HUDEP-2 (cell line): Measurements from ENCODE around the gene EPB41L4B.
A peak's percentile ranks its signal among the peaks of the same experiment; 100 is the strongest.

Source experiments
- DNase-seq, 76 experiments: peaks; one replicate each; lab custom pipeline; 2025; ENCODE audit not compliant: unreplicated experiment in 76 of 76; lab: John Stamatoyannopoulos, UW

Gene EPB41L4B

GRCh38 chr9:109272045-109272444 is 48.8 kb downstream of the EPB41L4B start:
- DNase-seq = no peak

- no peak for DNase-seq
Observed at GRCh38 chr9:109270971-109271925, 49.6 kb downstream of the EPB41L4B start.

- DNase-seq = no peak
Observed at GRCh38 chr9:109270441-109270840, 50.4 kb downstream of the EPB41L4B start.

GRCh38 chr9:109269839-109270238 is 51.0 kb downstream of the EPB41L4B start:
- DNase-seq = no peak

GRCh38 chr9:109269081-109269480 is 51.8 kb downstream of the EPB41L4B start:
- DNase-seq = peak in 1 of 76 experiments; percentile 11

GRCh38 chr9:109267555-109267954 is 53.3 kb downstream of the EPB41L4B start:
- DNase-seq = no peak

- peak in 11 of 76 experiments; percentile 3 to 25 (median 9) for DNase-seq
Observed at GRCh38 chr9:109264877-109265587, 55.8 kb downstream of the EPB41L4B start.

GRCh38 chr9:109263358-109263757 is 57.5 kb downstream of the EPB41L4B start:
- no peak for DNase-seq

- no peak for DNase-seq
Observed at GRCh38 chr9:109258481-109259302, 62.2 kb downstream of the EPB41L4B start.

- no peak for DNase-seq
Observed at GRCh38 chr9:109256336-109256735, 64.5 kb downstream of the EPB41L4B start.

GRCh38 chr9:109255394-109255793 is 65.5 kb downstream of the EPB41L4B start:
- no peak for DNase-seq

GRCh38 chr9:109254317-109254716 is 66.5 kb downstream of the EPB41L4B start:
- DNase-seq = no peak

GRCh38 chr9:109253637-109254284 is 67.1 kb downstream of the EPB41L4B start:
- DNase-seq = no peak

GRCh38 chr9:109253241-109253636 is 67.6 kb downstream of the EPB41L4B start:
- no peak for DNase-seq

- DNase-seq = no peak
Observed at GRCh38 chr9:109252291-109252690, 68.6 kb downstream of the EPB41L4B start.

- no peak for DNase-seq
Observed at GRCh38 chr9:109251776-109252106, 69.1 kb downstream of the EPB41L4B start.

GRCh38 chr9:109251080-109251775 is 69.6 kb downstream of the EPB41L4B start:
- peak in 1 of 76 experiments; percentile 6 for DNase-seq

- no peak for DNase-seq
Observed at GRCh38 chr9:109250771-109251079, 70.1 kb downstream of the EPB41L4B start.

- no peak for DNase-seq
Observed at GRCh38 chr9:109250311-109250741, 70.5 kb downstream of the EPB41L4B start.

GRCh38 chr9:109249615-109250014 is 71.2 kb downstream of the EPB41L4B start:
- no peak for DNase-seq
